Suprapubic skin (tissue), 4 donors: ENCODE results near the gene UNC119. TPM values are rescaled to one million over a fixed set of nuclear protein-coding genes. Genes with fewer than 3 reads are reported as not detected.

Experiments
- DNase-seq, 2 donors: peaks; one replicate each; pipeline ENCODE4 v3.0.0-alpha.2; 2019; ENCODE audit warnings: low spot score in 2 of 2
- H3K27ac ChIP-seq: fragments of 200-600 bp; sonication (generic); one replicate; pipeline ENCODE4 v1.5.1; 2019
- H3K27me3 ChIP-seq: fragments of 200-600 bp; sonication (generic); one replicate; pipeline ENCODE4 v1.5.1; 2019
- H3K36me3 ChIP-seq: fragments of 200-600 bp; sonication (generic); one replicate; pipeline ENCODE4 v1.5.1; 2019
- H3K4me1 ChIP-seq: fragments of 200-600 bp; sonication (generic); one replicate; pipeline ENCODE4 v1.5.1; 2019
- H3K4me3 ChIP-seq: fragments of 200-600 bp; sonication (generic); one replicate; pipeline ENCODE4 v1.5.1; 2019; ENCODE audit warnings: mild to moderate bottlenecking
- H3K9me3 ChIP-seq: fragments of 200-600 bp; sonication (generic); one replicate; pipeline ENCODE4 v1.5.1; 2019
- EP300 ChIP-seq: sonication (generic); formaldehyde crosslinking; IDR thresholded peaks from one replicate; pipeline ENCODE4 v1.6.1; 2017; ENCODE audit warnings: antibody characterized with exemption
- POLR2A ChIP-seq, 2 donors: fragments of 450-650 bp; IDR thresholded peaks; one replicate each; pipeline ENCODE4 v1.6.1; 2017; ENCODE audit warnings: antibody characterized with exemption in 2 of 2, mild to moderate bottlenecking in 2 of 2, moderate library complexity in 2 of 2
- POLR2AphosphoS5 ChIP-seq, 3 donors: sonication (generic); formaldehyde crosslinking; IDR thresholded peaks; one replicate each; pipeline ENCODE4 v1.6.1; 2017; ENCODE audit warnings: antibody characterized with exemption in 3 of 3
- WGBS: methylation state at CpG from one replicate; pipeline ENCODE4 v1.1.5; 2018; 5-methylcytosine and 5-hydroxymethylcytosine counted together
- total RNA-seq, 4 donors: library from RNA; depleted of rRNA; stranded (reverse); fragments of >200 nt; gene quantifications; one replicate each; pipeline ENCODE4 v1.1.0, GENCODE V29; 2016
- TF ChIP-seq, protein P1 (sequence below), 2 donors: fragments of 200-600 bp in 1 of 2; fragments of 450-650 bp in 1 of 2; sonication (generic) in 1 of 2; IDR thresholded peaks; one replicate each; pipeline ENCODE4 v1.5.1; 2016 to 2019; ENCODE audit warnings: antibody characterized with exemption in 2 of 2, mild to moderate bottlenecking in 1 of 2, moderate library complexity in 1 of 2

The UNC119 gene
- total RNA-seq, 4 donors from 2014 or later: 29.0 to 36.2 (median 32.6) TPM

GRCh38 chr17:28592260-28592659 is 39.8 kb upstream of the UNC119 start:
- no peak for DNase-seq
- WGBS: 95% methylated on average over 4 of the region's 4 CpGs
- Histone ChIP-seq H3K27ac (no peak overlapping the region), H3K27me3 (no peaks in the 10 kb centered on the region), H3K9me3 (no peaks in the 10 kb centered on the region), H3K36me3 (peaks cover 17% of the 10 kb centered on the region), H3K4me1 (no peaks in the 10 kb centered on the region), H3K4me3 (no peak overlapping the region)
- TF ChIP-seq POLR2A (IDR thresholded peaks at IDR 0.05) (no peak), EP300 (no peak)

GRCh38 chr17:28585851-28586250 is 33.4 kb upstream of the UNC119 start:
- no peak for DNase-seq
- peaks cover 43% of the 10 kb centered on the region for H3K36me3 ChIP-seq
- H3K9me3 ChIP-seq: no peaks in the 10 kb centered on the region
- no peak overlapping the region for H3K4me3 ChIP-seq
- H3K27me3 ChIP-seq: no peaks in the 10 kb centered on the region
- no peaks in the 10 kb centered on the region for H3K4me1 ChIP-seq
- WGBS: 92% methylated on average over 3 of the region's 3 CpGs
- H3K27ac ChIP-seq: no peak overlapping the region
- TF ChIP-seq EP300 (no peak), POLR2A (IDR thresholded peaks at IDR 0.05) (no peak), POLR2AphosphoS5 (IDR thresholded peaks at IDR 0.05) (no peak)
- TF ChIP-seq, protein P1, sequence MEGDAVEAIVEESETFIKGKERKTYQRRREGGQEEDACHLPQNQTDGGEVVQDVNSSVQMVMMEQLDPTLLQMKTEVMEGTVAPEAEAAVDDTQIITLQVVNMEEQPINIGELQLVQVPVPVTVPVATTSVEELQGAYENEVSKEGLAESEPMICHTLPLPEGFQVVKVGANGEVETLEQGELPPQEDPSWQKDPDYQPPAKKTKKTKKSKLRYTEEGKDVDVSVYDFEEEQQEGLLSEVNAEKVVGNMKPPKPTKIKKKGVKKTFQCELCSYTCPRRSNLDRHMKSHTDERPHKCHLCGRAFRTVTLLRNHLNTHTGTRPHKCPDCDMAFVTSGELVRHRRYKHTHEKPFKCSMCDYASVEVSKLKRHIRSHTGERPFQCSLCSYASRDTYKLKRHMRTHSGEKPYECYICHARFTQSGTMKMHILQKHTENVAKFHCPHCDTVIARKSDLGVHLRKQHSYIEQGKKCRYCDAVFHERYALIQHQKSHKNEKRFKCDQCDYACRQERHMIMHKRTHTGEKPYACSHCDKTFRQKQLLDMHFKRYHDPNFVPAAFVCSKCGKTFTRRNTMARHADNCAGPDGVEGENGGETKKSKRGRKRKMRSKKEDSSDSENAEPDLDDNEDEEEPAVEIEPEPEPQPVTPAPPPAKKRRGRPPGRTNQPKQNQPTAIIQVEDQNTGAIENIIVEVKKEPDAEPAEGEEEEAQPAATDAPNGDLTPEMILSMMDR (IDR thresholded peaks at IDR 0.05): no peak

GRCh38 chr17:28584434-28584833 is 32.0 kb upstream of the UNC119 start:
- Histone ChIP-seq H3K27ac (no peak overlapping the region), H3K4me1 (no peaks in the 10 kb centered on the region), H3K9me3 (no peaks in the 10 kb centered on the region), H3K4me3 (no peak overlapping the region), H3K36me3 (peaks cover 42% of the 10 kb centered on the region), H3K27me3 (no peaks in the 10 kb centered on the region)
- 92% methylated on average over 3 of the region's 3 CpGs for WGBS
- no peak for DNase-seq
- TF ChIP-seq POLR2A (IDR thresholded peaks at IDR 0.05) (no peak), POLR2AphosphoS5 (IDR thresholded peaks at IDR 0.05) (no peak), EP300 (no peak)
- TF ChIP-seq, protein P1 (IDR thresholded peaks at IDR 0.05): no peak

GRCh38 chr17:28582513-28582912 is 30.1 kb upstream of the UNC119 start:
- peaks cover 47% of the 10 kb centered on the region for H3K36me3 ChIP-seq
- WGBS: 97% methylated on average over 2 of the region's 2 CpGs

GRCh38 chr17:28580959-28581358 is 28.5 kb upstream of the UNC119 start:
- Histone ChIP-seq H3K9me3 (no peaks in the 10 kb centered on the region), H3K4me3 (no peak overlapping the region), H3K27me3 (no peaks in the 10 kb centered on the region), H3K36me3 (peaks cover 44% of the 10 kb centered on the region), H3K27ac (no peak overlapping the region), H3K4me1 (peaks cover 8% of the 10 kb centered on the region)
- no peak for DNase-seq
- 95% methylated on average over 3 of the region's 3 CpGs for whole genome bisulfite sequencing
- TF ChIP-seq POLR2A (IDR thresholded peaks at IDR 0.05) (no peak), POLR2AphosphoS5 (IDR thresholded peaks at IDR 0.05) (no peak), EP300 (no peak)
- TF ChIP-seq, protein P1 (IDR thresholded peaks at IDR 0.05): no peak

More at GRCh38 chr17:28582513-28582912, 30.1 kb upstream of the UNC119 start:
- Histone ChIP-seq H3K4me1 (no peaks in the 10 kb centered on the region), H3K27ac (no peak overlapping the region), H3K4me3 (no peak overlapping the region), H3K27me3 (no peaks in the 10 kb centered on the region), H3K9me3 (no peaks in the 10 kb centered on the region)
- DNase-seq: no peak
- TF ChIP-seq, protein P1 (IDR thresholded peaks at IDR 0.05): no peak
- TF ChIP-seq POLR2A (IDR thresholded peaks at IDR 0.05): no peak
- TF ChIP-seq EP300: no peak
- no peak for TF ChIP-seq POLR2AphosphoS5 (IDR thresholded peaks at IDR 0.05)

GRCh38 chr17:28579526-28579925 is 27.1 kb upstream of the UNC119 start:
- no peak for TF ChIP-seq EP300
- TF ChIP-seq POLR2A (IDR thresholded peaks at IDR 0.05): no peak
- no peak for TF ChIP-seq POLR2AphosphoS5 (IDR thresholded peaks at IDR 0.05)
- TF ChIP-seq, protein P1 (IDR thresholded peaks at IDR 0.05): no peak
- H3K4me3 ChIP-seq: no peak overlapping the region
- no peak for DNase-seq
- no peak overlapping the region for H3K27ac ChIP-seq
- H3K36me3 ChIP-seq: peaks cover 29% of the 10 kb centered on the region
- 88% methylated on average over 4 of the region's 4 CpGs for WGBS
- H3K9me3 ChIP-seq: no peaks in the 10 kb centered on the region
- H3K4me1 ChIP-seq: peaks cover 9% of the 10 kb centered on the region
- H3K27me3 ChIP-seq: no peaks in the 10 kb centered on the region
